HG03342 (cell line): ENCODE results near the gene NOX5.
"Not testable (repeated sequence)": the region's sequence is repeated elsewhere in the genome, so short reads cannot be mapped to it uniquely, and the experiment has no call there.

Source experiments
- ATAC-seq: cut with Tn5 transposase; IDR thresholded peaks from one replicate; pipeline ENCODE4 v1.9.1; 2021; ENCODE audit warnings: mild to moderate bottlenecking, moderate library complexity; ENCODE audit not compliant: unreplicated experiment

NOX5 gene, protein sequence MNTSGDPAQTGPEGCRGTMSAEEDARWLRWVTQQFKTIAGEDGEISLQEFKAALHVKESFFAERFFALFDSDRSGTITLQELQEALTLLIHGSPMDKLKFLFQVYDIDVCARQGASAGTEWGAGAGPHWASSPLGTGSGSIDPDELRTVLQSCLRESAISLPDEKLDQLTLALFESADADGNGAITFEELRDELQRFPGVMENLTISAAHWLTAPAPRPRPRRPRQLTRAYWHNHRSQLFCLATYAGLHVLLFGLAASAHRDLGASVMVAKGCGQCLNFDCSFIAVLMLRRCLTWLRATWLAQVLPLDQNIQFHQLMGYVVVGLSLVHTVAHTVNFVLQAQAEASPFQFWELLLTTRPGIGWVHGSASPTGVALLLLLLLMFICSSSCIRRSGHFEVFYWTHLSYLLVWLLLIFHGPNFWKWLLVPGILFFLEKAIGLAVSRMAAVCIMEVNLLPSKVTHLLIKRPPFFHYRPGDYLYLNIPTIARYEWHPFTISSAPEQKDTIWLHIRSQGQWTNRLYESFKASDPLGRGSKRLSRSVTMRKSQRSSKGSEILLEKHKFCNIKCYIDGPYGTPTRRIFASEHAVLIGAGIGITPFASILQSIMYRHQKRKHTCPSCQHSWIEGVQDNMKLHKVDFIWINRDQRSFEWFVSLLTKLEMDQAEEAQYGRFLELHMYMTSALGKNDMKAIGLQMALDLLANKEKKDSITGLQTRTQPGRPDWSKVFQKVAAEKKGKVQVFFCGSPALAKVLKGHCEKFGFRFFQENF

DNA sequence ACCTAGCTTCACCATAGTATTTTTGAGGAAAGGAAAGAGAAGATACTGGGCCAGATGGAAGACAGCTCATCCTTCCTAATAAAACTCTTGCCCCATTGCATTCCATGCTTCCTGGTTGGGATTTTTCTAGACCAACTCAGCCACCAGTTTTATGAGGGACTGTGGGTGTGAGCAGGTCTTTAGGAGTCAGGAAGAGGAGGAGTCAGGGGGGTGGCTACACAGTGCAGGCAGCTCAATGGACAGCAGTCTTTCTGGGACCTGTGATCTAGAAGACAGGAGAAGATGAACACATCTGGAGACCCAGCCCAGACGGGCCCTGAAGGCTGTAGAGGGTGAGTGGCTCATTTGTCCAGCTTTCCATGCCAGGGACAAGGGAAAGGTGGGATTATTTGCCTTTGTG, at the start of gene NOX5:
NOX5 (plus strand) TSS at position 242 of the 400 bp plus-strand sequence; CDS start at position 283, 41 bp downstream.
- ATAC-seq, result no peak

GRCh38 chr15:68966996-68967395, 47.5 kb upstream of the NOX5 start:
- ATAC-seq, result no peak

DNA sequence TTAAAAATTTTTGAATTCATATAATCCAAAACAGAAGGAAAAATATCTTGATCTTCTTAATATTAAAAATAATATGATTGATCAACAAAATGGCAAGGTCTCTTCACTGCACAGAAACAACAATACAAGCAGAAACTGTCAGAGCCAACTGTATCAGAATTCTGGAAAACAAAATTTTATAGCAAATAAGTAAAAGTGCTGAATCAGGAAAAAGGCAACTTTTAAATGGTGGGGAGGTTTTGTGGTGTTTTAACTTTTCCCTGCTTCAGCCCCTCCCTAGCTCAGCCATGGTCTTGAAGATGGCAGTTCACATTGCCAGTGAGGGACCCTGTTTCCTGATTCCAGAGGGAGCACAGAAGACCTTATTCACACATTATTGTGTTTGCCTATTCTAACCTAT, 46.5 kb upstream of the NOX5 start:
- no peak for ATAC-seq

DNA sequence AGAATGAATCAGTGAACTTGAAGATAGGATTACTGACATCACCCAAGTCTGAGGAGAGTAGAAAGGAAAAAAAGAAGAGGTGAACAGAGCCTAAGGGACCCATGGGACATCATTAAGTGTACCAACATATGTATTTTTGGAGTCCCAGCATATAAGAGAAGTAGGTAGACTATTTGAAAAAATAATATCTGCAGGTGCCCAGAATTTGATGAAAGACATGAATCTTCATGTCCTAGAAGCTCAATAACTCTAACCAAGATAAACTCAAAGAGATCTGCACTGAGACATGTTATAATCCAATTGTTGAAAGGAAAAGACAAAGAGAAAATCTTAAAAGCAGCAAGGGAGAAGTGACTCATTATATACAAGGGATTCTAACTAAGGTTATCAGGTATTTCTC, 45.2 kb upstream of the NOX5 start:
- ATAC-seq, result no peak

GRCh38 chr15:68972201-68973065, 42.1 kb upstream of the NOX5 start:
- no peak for ATAC-seq

- ATAC-seq, result not testable (repeated sequence)
These were observed 38.8 kb upstream of the NOX5 start for GRCh38 chr15:68975651-68976160.

- ATAC-seq, result not testable (repeated sequence)
These were observed 37.1 kb upstream of the NOX5 start for GRCh38 chr15:68977426-68977825.

DNA sequence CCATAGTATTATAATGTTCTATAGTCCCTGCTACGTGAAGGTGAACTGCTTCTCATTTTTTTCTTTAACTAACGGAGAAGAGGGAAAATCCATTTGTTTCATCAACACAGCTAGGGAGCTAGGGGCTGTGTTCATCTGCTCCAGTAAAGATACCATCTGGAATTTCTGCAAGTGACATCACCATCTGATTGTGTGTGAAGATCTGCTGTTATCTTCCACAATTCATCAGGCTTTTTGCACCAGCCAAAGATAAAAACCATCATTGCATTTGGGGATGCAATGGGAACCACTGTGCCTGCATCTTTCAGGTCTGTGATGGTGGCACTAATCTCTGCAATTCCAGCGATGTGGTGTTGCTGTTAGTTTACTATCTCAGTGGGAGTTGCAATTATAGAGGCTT, 35.5 kb upstream of the NOX5 start:
- no peak for ATAC-seq

GRCh38 chr15:68979816-68980215, 34.7 kb upstream of the NOX5 start:
- ATAC-seq, result no peak

DNA sequence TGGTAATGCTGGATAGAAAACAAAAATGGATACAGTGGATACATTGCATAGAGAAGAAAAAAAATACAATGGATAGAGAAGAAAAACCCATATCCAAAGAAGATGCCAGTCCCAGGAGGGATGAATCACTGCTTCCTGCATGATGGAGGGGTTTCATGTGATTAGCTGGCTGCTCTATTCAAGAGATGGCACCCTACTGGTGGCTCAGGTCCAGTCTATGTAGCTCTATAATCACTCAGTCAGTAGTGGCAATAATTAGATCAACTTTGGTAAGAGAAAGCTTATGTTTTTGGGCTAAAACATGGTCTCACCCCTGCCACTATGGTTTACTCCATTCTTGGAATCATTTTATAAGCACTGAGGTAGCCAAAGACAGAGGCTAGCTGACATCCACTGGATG, 33.7 kb upstream of the NOX5 start:
- ATAC-seq, result no peak

DNA sequence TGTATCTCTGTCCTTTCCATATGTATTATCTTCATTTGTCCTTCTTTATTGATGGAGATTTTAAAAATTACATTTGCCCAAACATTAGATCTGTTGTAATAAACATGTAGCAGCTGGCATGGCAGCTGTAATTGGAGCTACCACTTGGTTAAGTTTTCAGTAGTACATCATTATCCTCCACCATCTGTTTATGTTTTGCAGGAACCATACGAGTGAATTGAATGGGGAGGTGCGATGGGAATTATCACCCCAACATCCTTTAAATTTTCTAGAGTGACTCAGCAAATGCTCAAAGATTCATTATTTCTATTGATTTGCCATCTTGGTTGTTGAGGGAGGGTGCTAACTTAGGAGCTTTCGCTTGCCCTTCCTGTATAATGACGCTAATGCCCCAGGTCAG, 32.6 kb upstream of the NOX5 start:
- no peak for ATAC-seq

- ATAC-seq, result no peak
These were observed 31.4 kb upstream of the NOX5 start for GRCh38 chr15:68982976-68983563.

- no peak for ATAC-seq
These were observed 30.5 kb upstream of the NOX5 start for GRCh38 chr15:68983961-68984481.

DNA sequence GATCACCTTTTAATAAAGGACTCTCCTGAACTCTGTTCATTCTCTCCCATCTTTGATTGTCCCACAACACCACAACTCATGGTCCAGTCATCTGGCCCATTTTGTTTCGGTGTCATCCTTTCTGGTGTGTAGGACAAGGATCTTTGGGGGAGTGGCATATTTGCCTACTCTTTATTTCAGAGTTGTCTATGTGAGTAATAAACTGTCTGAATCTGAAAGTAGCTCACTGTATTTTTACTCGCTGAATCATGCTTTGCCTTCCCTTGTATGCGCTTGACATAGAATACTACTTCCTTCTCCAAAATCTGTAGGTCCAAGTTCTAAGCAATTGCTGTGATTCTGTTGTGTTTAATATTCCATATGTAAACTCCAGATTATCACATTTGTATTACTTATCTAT, 29.9 kb upstream of the NOX5 start:
- ATAC-seq, result no peak

GRCh38 chr15:68985361-68985891, 29.1 kb upstream of the NOX5 start:
- ATAC-seq, result no peak

- ATAC-seq, result no peak
These were observed 28.2 kb upstream of the NOX5 start for GRCh38 chr15:68986322-68986721.

- no peak for ATAC-seq
These were observed 27.4 kb upstream of the NOX5 start for GRCh38 chr15:68987120-68987519.

DNA sequence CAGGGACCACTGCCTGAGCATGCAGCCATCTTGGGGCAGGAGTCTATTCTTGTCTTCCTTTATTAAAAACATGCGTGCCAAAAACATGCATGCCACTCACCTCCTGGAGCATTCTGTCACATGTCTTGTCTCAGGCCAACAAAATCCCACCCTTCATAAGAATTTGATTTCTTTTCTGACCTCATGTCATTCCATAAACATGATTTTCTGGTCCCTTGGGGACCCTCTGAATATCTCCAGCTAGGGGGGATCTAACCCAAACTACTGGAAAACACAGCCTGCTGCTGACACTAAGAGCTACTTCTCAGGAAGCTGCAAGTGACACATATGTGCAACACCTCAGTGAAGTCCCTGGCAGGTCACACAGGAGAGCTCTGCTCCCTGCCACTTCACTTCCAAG, 26.8 kb upstream of the NOX5 start:
- ATAC-seq, result no peak

DNA sequence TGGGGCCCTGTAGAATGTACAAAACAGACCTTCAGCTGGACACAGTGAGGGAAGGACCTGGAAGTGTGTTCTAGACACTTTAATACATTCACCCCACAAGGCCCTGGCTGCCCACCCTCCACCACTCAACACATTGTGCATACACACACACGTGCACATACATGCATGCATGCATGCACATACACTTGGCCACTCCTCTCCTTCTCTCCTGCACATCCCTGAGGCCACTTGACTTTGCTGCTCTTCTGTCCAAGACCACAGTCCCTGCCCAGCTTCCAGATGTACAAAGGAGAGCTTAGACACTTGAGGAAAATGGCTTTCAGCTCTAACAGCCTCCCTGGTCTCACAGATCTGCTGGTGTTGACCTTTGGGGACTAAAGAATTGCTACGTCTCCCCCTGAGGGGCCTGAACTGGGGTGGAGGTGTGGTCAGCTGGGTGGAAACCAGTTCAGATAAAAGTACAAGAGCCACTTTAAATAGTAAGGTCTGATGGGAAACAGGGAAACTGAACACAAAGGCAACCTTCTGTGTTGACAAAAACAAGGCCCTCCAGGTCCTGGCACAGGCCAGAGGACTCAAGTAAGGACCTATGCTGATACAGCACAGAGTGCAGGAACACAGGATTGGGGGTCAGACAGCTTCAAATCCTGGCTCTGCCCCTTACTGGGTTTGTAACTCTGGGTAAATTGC, 24.8 kb upstream of the NOX5 start:
- no peak for ATAC-seq
